ENCODE data around the gene MUSK.

The MUSK gene

DNA sequence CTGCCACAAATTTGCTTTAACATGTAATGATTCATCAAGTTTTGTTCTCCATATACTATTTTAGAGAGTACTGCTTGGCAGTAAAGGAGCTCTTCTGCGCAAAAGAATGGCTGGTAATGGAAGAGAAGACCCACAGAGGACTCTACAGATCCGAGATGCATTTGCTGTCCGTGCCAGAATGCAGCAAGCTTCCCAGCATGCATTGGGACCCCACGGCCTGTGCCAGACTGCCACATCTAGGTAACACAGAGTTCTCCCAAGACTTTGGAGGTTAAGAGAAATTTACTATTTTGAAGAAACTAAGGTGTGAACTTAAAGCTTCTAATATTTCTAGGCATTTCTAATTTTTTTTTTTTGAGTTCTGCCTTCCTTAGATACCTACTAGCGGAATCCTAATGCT is 107.1 kb downstream of the MUSK start:
- Histone ChIP-seq H3K27me3 (ENCODE audit: insufficient read depth, low read length) (no peaks in the 10 kb centered on the region), H4K20me1 (ENCODE audit: insufficient read depth, low read length) (no peaks in the 10 kb centered on the region), H3K4me1 (ENCODE audit: insufficient read depth, low read length, severe bottlenecking) (no peaks in the 10 kb centered on the region), H3K79me2 (ENCODE audit: insufficient read depth, low read length) (no peaks in the 10 kb centered on the region), H3K9me2 (ENCODE audit: low read depth, low read length) (no peaks in the 10 kb centered on the region), H3K4me3 (ENCODE audit: low read depth, low read length, poor library complexity, severe bottlenecking) (no peak overlapping the region), H3K4me2 (ENCODE audit: low read length) (no peak overlapping the region), H3K36me3 (ENCODE audit: insufficient read depth, low read length) (no peaks in the 10 kb centered on the region), H3K9me3 (ENCODE audit: low read length) (no peaks in the 10 kb centered on the region), H3F3A (ENCODE audit: insufficient read depth, low read length) (no peaks in the 10 kb centered on the region), H3K27ac (ENCODE audit: low read depth, low read length, poor library complexity, severe bottlenecking) (no peak overlapping the region), H3K9ac (ENCODE audit: low read length) (no peak overlapping the region), H2AFZ (ENCODE audit: low read length) (no peak overlapping the region)
- no peak for TF ChIP-seq EZH2 (IDR thresholded peaks at IDR 0.05; ENCODE audit: borderline replicate concordance, low read length)
- TF ChIP-seq, protein P1, sequence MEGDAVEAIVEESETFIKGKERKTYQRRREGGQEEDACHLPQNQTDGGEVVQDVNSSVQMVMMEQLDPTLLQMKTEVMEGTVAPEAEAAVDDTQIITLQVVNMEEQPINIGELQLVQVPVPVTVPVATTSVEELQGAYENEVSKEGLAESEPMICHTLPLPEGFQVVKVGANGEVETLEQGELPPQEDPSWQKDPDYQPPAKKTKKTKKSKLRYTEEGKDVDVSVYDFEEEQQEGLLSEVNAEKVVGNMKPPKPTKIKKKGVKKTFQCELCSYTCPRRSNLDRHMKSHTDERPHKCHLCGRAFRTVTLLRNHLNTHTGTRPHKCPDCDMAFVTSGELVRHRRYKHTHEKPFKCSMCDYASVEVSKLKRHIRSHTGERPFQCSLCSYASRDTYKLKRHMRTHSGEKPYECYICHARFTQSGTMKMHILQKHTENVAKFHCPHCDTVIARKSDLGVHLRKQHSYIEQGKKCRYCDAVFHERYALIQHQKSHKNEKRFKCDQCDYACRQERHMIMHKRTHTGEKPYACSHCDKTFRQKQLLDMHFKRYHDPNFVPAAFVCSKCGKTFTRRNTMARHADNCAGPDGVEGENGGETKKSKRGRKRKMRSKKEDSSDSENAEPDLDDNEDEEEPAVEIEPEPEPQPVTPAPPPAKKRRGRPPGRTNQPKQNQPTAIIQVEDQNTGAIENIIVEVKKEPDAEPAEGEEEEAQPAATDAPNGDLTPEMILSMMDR (IDR thresholded peaks at IDR 0.05; ENCODE audit: low read length) = no peak

GRCh38 chr9:110776221-110776620 is 107.6 kb downstream of the MUSK start:
- Histone ChIP-seq H3K4me2 (ENCODE audit: low read length) (no peak overlapping the region), H3K27me3 (ENCODE audit: insufficient read depth, low read length) (no peaks in the 10 kb centered on the region), H4K20me1 (ENCODE audit: insufficient read depth, low read length) (no peaks in the 10 kb centered on the region), H3K36me3 (ENCODE audit: insufficient read depth, low read length) (no peaks in the 10 kb centered on the region), H3K4me3 (ENCODE audit: low read depth, low read length, poor library complexity, severe bottlenecking) (no peak overlapping the region), H3K9me2 (ENCODE audit: low read depth, low read length) (no peaks in the 10 kb centered on the region), H3F3A (ENCODE audit: insufficient read depth, low read length) (no peaks in the 10 kb centered on the region), H3K9ac (ENCODE audit: low read length) (no peak overlapping the region), H3K27ac (ENCODE audit: low read depth, low read length, poor library complexity, severe bottlenecking) (no peak overlapping the region), H2AFZ (ENCODE audit: low read length) (no peak overlapping the region), H3K9me3 (ENCODE audit: low read length) (no peaks in the 10 kb centered on the region), H3K4me1 (ENCODE audit: insufficient read depth, low read length, severe bottlenecking) (no peaks in the 10 kb centered on the region), H3K79me2 (ENCODE audit: insufficient read depth, low read length) (no peaks in the 10 kb centered on the region)
- TF ChIP-seq, protein P1 (IDR thresholded peaks at IDR 0.05; ENCODE audit: low read length) = no peak
- no peak for TF ChIP-seq EZH2 (IDR thresholded peaks at IDR 0.05; ENCODE audit: borderline replicate concordance, low read length)

GRCh38 chr9:110777196-110777875 is 108.7 kb downstream of the MUSK start:
- Histone ChIP-seq H3K4me2 (ENCODE audit: low read length) (no peak overlapping the region), H3K4me1 (ENCODE audit: insufficient read depth, low read length, severe bottlenecking) (no peaks in the 10 kb centered on the region), H3F3A (ENCODE audit: insufficient read depth, low read length) (no peaks in the 10 kb centered on the region), H3K27me3 (ENCODE audit: insufficient read depth, low read length) (no peaks in the 10 kb centered on the region), H3K79me2 (ENCODE audit: insufficient read depth, low read length) (no peaks in the 10 kb centered on the region), H3K27ac (ENCODE audit: low read depth, low read length, poor library complexity, severe bottlenecking) (no peak overlapping the region), H4K20me1 (ENCODE audit: insufficient read depth, low read length) (no peaks in the 10 kb centered on the region), H3K9me2 (ENCODE audit: low read depth, low read length) (no peaks in the 10 kb centered on the region), H3K9ac (ENCODE audit: low read length) (no peak overlapping the region), H3K36me3 (ENCODE audit: insufficient read depth, low read length) (no peaks in the 10 kb centered on the region), H3K9me3 (ENCODE audit: low read length) (no peaks in the 10 kb centered on the region), H3K4me3 (ENCODE audit: low read depth, low read length, poor library complexity, severe bottlenecking) (no peak overlapping the region), H2AFZ (ENCODE audit: low read length) (no peak overlapping the region)
- TF ChIP-seq EZH2 (IDR thresholded peaks at IDR 0.05; ENCODE audit: borderline replicate concordance, low read length) = no peak
- TF ChIP-seq, protein P1 (IDR thresholded peaks at IDR 0.05; ENCODE audit: low read length) = no peak

Data from OCI-LY1 (cell line).